GM08714 (cell line): ENCODE measurements around the gene MYEOV.

Experiments
- H3K4me3 ChIP-seq: fragments of 200-500 bp; sonication (Bioruptor generic); 2 replicates; pipeline ENCODE4 v1.5.1; 2014; ENCODE audit warnings: mild to moderate bottlenecking, low read length, inconsistent platforms
- ZNF274 ChIP-seq: IDR thresholded peaks from 2 replicates; pipeline ENCODE4 v1.6.1; 2012; ENCODE audit warnings: mild to moderate bottlenecking, low read depth, low read length

MYEOV gene

DNA sequence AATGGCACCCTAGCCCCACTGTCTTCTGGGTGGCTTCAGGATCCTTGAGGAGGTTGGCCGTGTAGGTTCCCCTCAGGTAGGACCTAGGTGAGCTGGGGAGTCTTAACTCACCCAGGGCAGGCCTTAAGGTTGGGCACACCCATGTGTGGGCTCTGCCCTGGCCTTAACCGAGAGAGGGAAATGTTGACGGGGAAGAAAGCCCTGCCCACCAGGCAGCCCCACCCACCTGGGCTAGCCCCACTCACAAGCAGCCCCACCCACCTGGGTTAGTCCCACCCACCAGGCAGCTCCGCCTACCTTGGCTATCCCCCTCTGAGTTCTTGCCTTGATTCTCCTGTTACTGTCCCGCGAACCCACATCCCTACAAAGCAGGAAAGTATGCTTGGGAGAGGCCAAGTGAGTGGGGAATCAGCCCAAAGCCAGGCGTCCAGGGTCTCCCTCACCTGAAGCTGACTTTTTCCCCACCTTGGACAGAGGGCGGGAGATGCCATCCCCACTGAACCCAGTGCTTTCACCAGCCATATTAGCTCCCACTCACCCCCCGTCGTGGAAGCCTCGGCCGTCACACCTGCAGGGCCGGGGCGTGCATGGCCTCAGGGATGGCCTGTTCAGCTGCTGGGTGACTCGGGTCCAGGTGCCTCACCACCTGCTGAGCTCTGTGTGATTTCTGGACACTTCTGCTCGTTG lies at the start of gene MYEOV:
Gene MYEOV (plus strand): TSS at position 337 of the 687 bp plus-strand sequence. CDS start 1,200 bp downstream, outside the sequence.
- TF ChIP-seq ZNF274: no peak
- no peak within 1 kb of the TSS for H3K4me3 ChIP-seq

DNA sequence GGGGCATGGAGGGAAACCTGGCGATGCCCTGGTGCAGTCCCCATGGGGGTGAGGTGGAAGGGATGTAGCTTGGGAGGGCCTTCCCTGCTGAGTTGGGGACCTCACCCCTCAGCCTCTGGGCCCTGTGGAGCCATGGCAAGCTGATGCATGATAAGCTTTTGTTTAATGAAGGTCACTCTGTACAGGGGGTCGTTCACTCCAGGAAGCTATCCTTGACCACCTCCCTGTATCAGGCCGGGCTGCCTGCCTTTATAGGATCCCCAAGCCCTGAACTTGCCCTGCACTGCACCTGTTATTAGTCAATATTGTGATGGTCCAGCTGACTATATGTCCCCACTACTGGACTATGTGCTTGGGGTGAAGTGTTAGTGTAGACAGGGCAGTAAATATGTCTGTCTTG lies 49.7 kb upstream of the MYEOV start:
- TF ChIP-seq ZNF274: no peak
- no peak overlapping the region for H3K4me3 ChIP-seq

DNA sequence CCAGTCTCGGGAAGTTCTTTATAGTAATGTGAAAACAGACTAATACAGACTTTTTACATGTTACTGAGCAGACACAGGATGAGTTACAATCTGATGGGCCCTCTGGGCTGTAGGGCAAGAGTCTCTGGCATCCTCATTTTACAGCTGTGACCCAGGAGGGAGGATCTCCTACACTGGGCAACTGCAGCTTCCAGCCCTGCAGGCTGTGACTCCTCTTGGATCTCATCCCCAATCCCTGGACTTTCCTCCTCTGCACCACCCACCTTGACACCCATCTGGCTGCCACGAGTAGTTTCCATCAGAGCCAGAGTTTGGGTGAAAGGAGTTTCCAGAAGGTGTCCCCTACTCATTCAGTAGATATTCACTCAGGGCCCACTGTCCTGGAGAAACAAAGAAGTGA lies 48.9 kb upstream of the MYEOV start:
- no peak overlapping the region for H3K4me3 ChIP-seq
- no peak for TF ChIP-seq ZNF274

DNA sequence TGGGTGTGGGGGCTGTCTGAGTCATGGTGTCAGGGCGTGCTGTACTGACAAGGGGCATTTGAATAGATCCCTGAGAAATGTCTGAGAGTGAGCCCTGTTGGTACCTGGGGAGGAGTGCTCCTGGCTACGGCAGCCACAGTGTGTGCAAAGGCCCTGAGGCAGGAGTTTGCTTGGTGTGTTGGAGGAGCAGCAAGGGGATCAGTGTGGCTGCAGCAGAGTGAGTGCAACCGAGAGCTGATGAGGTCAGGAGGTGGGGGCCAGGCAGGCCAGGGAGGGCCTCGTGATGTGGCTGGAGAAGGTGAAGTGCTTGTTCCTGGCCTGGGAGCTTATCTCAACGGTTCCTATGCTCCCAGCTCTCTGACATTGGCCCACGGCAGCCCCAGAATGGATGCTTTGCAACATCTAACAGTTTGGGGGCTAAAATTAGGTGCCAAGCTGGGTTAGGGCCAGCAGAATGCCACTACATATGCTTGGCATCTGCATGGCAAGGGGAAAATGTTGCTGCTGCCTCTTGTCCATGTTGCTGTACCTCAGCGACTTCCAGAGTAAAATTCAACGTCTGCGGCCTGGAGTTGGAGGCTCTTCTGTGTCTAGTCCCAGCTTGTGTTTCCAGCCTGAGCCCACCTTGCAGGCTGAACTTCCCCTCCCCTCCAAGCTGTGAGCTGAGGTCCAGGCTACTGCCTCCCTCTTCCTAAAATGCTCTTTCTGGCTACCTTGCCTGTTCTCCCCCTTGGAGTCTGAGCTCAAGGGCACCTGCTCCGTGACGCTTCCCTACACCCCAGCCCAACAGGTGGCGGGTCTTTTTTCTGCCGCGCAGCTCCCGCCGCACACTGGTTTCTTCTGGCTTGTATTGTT lies 48.2 kb upstream of the MYEOV start:
- no peak for TF ChIP-seq ZNF274
- H3K4me3 ChIP-seq: no peak overlapping the region

DNA sequence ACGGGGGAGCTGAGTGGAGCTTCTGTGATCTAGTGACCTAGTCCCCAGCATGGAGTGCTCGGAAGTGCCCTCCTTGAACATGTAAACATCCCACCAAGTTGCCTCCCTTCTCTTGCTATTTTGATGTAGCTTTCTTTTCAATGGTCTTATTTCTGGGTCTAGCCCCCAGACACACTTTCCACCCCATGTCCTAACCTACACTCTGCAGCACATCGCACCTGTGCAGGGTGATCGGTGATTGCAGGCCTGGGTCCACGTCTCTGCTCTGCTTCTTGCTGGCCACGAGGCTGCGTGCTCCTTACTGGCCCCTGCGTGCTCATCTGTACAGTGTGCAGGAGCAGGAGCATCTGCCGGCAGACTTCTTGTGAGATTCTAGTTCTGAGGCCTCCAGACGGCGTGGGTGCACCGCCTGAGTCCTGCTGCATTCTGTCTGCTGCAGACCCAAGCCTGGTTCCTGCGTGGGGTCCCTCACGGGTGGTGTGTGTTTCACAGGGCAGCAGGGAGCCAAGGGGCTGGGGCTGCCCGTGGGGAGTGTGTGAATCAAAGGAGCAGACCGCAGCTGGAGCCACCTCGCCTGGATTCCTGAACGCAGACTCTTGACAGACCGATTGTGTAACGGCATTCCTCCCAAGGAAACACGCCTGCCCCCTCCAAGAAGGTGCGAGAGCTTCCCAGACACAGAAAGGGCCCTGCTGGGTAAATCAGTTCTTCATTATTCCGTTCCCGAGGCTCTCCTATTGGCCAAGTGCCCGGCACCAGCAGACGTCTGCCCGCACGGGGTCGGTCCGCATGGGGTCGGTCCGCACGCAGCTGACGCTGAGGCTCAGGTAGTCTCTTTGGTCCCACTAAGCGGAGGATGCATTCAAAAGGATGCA lies 44.4 kb upstream of the MYEOV start:
- TF ChIP-seq ZNF274: no peak
- H3K4me3 ChIP-seq: no peak overlapping the region

DNA sequence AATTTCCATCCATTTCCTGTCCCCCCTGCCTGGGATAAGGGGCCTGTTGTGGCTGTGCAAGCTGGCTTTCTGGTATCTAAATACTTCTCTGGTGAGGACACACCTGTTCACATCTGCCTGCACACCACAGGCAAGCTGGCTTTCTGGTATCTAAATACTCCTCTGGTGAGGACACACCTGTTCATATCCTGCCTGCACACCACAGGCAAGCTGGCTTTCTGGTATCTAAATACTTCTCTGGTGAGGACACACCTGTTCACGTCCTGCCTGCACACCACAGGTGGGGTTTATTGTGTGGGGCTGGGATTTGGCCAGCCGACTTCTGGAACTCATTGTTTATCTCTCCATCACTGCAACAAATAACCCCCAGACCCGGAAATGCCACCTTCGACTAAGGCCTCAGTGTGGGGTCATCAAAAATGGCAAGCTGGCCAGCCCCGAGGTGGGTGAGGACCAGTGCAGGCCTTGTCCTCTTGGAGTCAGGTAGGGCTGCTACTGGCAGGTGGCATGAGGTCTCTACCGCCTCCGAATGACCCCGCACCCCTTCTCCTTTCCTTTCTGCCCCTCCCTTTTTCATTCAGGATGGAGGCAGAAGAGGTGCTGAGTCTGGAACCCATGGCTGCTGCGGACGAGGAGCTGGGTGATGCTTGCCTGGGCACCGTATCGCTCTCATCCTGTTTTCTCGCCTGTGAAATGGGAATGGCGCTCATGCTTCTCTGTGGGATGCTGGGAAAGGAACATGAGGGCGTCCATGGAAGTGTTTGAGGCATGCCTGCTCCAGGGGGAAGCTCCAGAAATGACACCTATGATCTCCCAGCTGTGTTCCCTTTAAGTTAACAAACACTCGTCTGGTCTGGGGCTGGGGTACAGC lies 43.5 kb upstream of the MYEOV start:
- no peak for TF ChIP-seq ZNF274

DNA sequence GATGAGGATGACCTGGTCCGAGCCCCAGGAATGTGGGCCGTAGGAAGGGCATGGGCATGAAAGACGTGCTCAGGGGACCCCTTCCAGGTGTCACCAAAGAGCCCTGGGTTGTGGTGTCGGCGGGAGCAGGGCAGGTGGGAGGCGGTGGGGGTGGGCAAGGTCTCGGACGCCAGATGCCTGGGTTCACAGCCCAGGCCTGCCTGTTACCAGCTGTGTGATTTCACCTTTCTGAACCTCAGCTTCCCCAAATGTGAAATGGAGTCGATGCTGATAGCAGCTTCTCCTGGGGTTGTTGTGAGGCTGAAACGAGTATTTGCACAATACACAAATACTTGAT lies 42.9 kb upstream of the MYEOV start:
- no peak overlapping the region for H3K4me3 ChIP-seq
- no peak for TF ChIP-seq ZNF274

More for the DNA sequence above, 43.5 kb upstream of the MYEOV start:
- no peak overlapping the region for H3K4me3 ChIP-seq

DNA sequence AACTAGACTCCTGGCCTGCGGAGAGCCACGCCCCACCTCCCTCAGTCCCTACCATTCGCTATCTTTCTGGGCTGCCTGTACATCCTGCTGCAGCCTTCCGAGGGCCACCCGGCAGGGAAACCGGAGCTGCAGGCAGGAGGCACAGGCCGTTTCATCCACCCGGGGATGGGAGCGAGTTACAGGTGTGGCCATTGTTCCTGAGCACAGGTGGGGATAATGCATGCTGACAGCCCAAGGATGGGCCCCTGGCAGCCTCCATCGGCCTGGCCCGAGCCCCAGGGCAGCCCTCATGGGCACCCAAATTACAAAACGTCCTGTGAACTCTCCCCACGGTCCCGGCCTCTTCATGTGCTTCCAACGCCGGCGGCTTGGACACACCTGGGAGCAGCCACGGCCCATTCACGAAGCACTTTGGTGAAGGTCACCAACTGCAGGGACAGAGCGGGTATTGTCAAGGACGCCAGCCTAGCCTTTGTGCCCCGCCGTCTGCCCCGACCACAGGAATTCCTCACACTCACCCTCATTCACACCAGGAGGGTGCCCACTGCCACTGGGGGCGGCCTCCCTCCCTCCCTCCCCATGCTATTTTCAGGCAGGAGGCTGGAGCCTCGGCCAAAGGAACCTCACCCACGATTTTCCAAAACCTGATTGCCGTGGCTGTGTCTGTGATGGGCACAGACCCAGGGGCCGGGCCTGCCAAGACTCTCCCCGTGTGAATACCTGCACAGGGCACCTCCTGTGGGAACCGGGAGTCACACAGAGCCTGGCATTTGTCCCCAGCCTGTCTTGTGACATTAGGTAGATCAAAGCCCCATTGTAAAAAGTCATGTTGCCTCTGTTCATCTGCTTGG lies 42.1 kb upstream of the MYEOV start:
- no peak for TF ChIP-seq ZNF274
- H3K4me3 ChIP-seq: no peak overlapping the region

DNA sequence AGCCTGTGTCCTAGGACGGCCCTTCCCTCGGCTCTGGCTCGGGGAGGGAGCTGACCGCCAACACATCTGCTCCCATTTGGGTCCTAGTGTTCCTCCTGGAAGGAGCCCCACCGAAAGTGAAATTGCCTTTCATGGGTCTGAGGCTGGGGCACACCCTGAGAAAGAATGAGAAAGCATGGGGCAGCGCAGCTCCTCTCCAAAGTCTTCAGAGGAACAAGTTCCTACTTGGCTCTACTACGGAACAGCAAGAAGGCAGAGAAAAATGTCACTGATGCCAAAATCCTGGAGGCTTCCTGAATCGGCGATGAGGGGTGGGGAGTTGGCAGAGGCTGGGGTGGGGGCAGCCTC lies 41.5 kb upstream of the MYEOV start:
- no peak overlapping the region for H3K4me3 ChIP-seq
- no peak for TF ChIP-seq ZNF274

DNA sequence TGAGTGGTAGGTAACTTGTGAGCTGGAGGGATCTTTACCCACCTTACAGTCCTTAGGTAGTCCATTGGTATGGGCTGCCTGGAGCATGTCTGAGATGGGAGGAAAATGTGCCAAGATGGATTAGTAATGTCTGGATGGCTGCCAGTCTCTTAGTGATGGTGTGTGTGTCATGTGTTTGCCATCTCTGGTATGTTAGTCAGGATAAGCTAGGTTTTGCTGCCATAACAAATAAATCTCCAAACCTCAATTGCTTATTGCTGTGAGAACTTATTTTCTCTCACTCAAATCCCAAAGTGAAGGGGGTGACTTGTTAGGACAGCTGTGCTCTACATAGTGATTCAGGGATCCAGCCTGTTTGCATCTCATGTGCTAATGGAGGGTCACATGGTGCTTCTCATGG lies 40.9 kb upstream of the MYEOV start:
- H3K4me3 ChIP-seq: no peak overlapping the region
- no peak for TF ChIP-seq ZNF274

DNA sequence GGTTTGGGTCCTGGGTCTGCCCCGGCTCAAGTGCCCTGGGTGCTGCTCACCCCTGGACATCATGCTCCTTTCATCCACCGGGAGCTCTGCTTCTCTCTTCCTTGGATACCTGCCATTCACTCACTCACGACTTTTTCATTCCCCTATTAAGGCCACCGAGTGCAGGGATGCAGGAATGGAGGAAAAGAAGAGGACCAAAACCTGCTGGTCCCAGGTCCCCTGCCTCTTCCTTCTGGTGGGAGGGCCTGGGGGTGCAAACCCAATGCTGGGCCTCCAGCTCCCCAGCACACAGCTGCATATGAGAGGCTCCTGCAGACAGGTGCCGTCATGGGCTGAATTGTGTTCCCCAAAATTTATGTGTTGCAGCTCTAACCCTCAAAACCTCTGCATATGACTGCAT lies 36.8 kb upstream of the MYEOV start:
- no peak overlapping the region for H3K4me3 ChIP-seq
- no peak for TF ChIP-seq ZNF274

DNA sequence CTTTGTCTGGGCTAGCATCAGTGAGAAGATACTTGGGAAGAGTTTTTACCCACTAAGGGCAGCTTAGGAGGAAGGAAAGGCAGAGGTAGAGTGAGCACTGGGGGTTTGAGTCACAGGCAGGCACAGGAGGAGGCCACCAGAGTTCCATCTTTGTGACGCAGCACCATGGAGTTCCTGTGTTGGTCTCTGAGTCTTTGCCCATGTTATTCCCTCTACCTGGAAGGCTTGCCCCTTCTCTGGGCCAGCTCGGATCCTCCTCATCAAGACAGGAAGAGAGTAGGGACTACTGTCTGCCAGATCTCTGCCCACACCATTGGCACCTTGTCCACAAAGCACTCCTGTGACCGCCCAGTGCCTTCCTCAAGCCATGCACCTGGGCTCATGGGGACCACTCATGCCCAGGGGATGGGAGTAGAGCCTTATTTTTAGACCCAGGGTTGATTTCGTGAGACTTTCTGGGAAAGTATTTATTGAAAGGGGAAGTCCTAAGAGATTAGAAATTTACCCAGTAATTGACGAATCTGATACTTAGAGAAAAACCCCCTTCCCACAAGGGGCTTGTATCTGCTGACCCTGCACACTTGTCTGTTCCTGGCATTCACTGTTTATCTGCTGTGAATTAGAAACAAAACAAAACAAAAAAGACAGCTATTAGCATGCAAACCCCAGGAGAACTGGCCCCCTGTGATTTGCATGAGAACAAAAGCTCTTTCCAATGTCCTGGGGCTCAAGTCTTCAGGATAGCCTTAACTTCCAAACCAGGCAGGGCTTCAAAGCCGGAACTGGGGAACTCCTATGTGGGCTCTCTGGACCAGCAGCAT lies 35.9 kb upstream of the MYEOV start:
- H3K4me3 ChIP-seq: no peak overlapping the region
- no peak for TF ChIP-seq ZNF274
